ENCODE results near the gene DYNC1LI2.
A peak's percentile ranks its signal among the peaks of the same experiment; 100 is the strongest.

Gene DYNC1LI2

DNA sequence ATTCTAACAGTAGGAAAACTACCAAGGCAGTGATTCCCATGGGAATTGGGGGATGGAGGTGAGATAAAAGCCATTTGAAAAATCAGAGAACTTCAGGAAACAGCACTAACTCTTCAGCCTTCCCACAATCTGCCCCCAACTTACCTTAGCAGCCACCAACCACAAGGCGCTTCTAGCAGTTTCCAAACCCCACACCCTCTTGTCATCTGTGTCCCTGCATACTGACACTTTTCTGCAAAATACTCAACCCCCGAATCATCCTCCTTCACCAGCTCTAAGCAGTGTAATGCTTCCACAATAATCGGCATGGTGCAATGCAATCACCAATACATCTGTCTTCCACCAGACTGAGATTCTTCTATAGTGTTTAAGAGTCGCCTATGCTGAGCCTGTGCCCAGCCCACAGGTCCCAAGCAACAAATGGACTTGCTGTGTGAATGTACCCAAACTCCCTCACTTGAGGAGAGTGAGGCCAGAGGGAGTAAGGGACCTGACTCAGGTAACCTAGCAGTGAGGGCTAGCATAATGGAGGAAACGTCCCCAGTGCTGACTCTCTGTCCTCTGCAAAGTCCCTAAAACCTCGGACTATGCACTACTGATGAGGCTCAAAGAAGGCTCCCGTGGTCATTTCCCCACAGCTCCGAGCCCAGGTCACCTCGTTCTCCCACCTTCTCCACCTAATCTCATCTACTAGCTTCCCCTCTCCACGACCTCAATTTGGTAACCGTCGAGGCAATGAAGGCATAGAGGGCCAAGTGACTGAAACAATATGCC is 943 bp downstream of the DYNC1LI2 start:
- H3K4me3 Mint-ChIP-seq: peak overlapping the region; percentile 97
- H3K4me1 Mint-ChIP-seq: peaks cover 46% of the 10 kb centered on the region
- DNase-seq: no peak

DNA sequence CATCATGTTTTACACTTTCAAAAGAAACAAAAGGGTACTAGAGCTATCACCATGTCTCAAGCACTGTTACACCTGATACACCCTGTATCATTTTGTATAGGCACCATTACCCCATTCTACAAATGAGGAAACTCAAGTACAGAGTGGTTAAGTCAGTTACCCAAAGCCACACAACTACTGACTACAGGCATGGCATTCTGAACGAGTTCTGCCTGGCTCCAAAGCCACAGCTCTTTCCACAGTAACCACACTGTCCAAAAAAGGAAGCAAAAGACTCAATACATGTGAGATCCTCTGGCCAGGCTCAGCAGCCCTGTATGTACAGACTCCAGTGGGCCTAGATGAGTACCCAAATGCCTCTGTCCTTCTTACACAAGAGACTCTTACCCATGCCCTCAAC is 4.7 kb downstream of the DYNC1LI2 start:
- DNase-seq (peak; percentile 16), ATAC-seq (peak; percentile 74)
- peak overlapping the region; percentile 82 for H3K27ac Mint-ChIP-seq
- peaks cover 37% of the 10 kb centered on the region for H3K4me1 Mint-ChIP-seq
- H3K36me3 Mint-ChIP-seq (ENCODE audit: low read depth): peaks cover 35% of the 10 kb centered on the region
- no peaks in the 10 kb centered on the region for H3K9me3 Mint-ChIP-seq
- no peak overlapping the region for H3K4me3 Mint-ChIP-seq
- H3K27me3 Mint-ChIP-seq: no peaks in the 10 kb centered on the region

More for the DNA sequence above, 943 bp downstream of the DYNC1LI2 start:
- Mint-ChIP-seq H3K27me3 (peaks cover 7% of the 10 kb centered on the region), H3K9me3 (no peaks in the 10 kb centered on the region), H3K36me3 (ENCODE audit: low read depth) (peaks cover 23% of the 10 kb centered on the region), H3K27ac (peak overlapping the region; percentile 86)
- no peak for ATAC-seq

DNA sequence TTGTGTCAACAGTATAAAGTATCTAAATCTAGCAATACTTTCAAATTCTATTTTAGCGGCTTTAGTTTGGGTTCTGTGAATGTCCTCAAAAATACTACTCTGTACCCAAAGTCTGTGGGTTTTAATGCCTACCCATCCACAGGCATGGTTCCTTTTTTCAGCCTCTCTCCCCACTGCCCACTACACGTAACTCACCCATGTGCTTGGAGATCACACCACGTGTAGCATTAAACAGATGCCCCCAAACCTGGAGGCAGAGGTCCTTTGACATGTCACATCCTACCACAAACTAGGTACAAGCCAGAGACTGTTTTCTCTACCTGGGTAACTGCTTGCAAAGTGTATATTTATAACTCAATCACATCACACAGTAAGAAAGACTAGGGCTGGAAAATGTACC is 5.4 kb downstream of the DYNC1LI2 start:
- Mint-ChIP-seq H3K36me3 (ENCODE audit: low read depth) (peaks cover 38% of the 10 kb centered on the region), H3K27ac (peak overlapping the region; percentile 31), H3K4me1 (peaks cover 37% of the 10 kb centered on the region), H3K4me3 (no peak overlapping the region), H3K9me3 (no peaks in the 10 kb centered on the region), H3K27me3 (no peaks in the 10 kb centered on the region)
- ATAC-seq: no peak
- no peak for DNase-seq

DNA sequence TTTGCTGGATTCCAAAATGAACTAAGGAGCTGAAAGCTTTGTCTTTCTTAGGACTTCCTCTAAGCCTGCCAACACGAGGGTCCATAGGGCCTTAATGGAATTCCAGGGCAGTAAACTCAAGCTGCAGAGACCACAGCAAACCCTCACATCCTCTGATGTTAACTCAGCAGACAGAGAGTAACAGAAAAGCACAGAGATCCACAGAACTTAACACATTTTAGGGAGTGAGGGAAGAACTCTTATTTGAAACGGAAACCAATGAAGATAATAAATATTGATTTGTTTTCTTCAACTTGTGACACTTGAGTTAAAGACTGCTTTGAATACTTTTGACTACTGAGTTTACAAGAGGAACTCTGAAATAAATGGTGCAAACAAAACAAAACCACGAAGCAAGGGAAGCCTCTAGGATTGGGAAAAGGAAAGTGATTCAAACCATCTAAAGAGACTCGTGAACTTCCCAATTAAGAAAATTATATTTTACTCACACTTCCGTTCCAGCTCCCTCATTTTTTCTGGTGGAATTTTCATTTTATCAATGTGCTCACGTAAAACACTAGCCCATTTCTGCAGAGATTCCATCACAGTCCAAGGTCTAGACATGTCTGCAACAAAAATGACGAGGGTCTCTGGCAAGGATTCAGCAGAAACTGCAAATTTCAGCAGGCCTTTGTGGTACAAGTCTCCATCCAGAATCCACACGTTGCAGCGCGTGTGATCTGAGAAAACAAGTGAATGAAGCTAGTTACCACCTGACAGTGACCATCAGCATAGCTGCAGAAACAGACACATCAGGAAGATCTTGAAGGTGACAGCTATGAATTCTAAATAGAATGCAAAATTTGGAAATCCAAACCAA is 9.2 kb downstream of the DYNC1LI2 start:
- peaks cover 40% of the 10 kb centered on the region for H3K36me3 Mint-ChIP-seq (ENCODE audit: low read depth)
- no peak overlapping the region for H3K27ac Mint-ChIP-seq

DNA sequence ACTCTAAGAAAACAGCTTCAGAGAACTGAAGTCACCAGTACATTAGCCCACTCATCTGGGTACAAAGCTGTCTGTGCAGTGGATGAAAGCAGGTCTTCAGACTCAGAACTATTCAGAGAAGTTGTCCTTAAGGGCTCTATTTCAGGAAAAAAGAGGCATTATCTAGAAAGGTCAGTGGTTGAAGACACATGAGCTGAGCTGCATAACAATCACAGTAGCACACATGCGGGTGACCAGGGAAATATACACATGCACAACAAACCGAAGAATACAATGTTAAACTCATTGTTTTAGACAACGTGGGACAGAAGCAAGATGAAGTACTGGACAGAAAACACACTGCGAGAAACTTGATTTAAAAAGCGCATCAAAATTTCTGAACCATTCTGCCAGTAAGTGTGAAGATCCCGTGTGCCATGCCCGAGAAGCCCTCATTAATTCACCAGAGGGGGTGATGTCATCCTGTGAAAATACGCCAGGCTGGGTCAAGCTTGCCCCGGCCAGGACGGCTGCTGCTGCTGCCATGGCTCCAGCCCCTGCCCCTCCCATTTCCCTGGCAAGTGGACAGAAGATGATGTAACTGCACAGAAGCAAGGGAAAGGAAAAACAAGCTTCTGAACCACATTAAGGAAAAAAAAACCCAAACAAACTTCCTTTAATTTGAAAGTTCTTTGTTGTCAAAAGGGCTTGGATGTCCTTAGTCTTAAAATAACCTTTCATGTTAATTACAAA is 10.1 kb downstream of the DYNC1LI2 start:
- no peaks in the 10 kb centered on the region for H3K9me3 Mint-ChIP-seq
- peaks cover 36% of the 10 kb centered on the region for H3K36me3 Mint-ChIP-seq (ENCODE audit: low read depth)
- H3K4me1 Mint-ChIP-seq: peaks cover 11% of the 10 kb centered on the region
- no peak overlapping the region for H3K27ac Mint-ChIP-seq
- no peak for DNase-seq
- no peaks in the 10 kb centered on the region for H3K27me3 Mint-ChIP-seq
- ATAC-seq: no peak
- H3K4me3 Mint-ChIP-seq: no peak overlapping the region

More for the DNA sequence above, 9.2 kb downstream of the DYNC1LI2 start:
- no peak for DNase-seq
- no peaks in the 10 kb centered on the region for H3K9me3 Mint-ChIP-seq
- H3K27me3 Mint-ChIP-seq: no peaks in the 10 kb centered on the region
- no peak overlapping the region for H3K4me3 Mint-ChIP-seq
- peaks cover 19% of the 10 kb centered on the region for H3K4me1 Mint-ChIP-seq
- ATAC-seq: no peak

DNA sequence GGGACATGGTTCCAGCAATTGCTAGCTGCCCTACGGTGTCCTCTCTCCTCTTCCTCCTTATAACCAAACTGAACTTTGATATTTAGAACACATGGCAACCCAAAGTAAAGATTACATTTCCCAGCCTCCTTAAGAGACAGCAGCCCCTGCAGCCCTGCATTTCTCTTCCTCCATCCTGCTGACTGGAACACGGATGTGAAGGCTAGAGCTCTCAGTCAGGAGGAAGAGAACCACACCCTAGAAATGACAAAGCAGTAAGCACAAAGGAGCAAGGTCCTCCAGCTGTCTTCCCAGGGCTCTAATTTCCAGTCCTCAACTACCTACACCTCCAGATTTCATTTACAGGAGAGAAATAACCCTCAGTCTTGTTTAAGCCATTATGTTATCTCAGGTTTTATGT is 10.9 kb downstream of the DYNC1LI2 start:
- no peaks in the 10 kb centered on the region for H3K9me3 Mint-ChIP-seq
- H3K27ac Mint-ChIP-seq: no peak overlapping the region
- no peaks in the 10 kb centered on the region for H3K27me3 Mint-ChIP-seq
- no peak overlapping the region for H3K4me3 Mint-ChIP-seq
- peaks cover 38% of the 10 kb centered on the region for H3K36me3 Mint-ChIP-seq (ENCODE audit: low read depth)
- no peak for DNase-seq
- no peak for ATAC-seq
- peaks cover 11% of the 10 kb centered on the region for H3K4me1 Mint-ChIP-seq

DNA sequence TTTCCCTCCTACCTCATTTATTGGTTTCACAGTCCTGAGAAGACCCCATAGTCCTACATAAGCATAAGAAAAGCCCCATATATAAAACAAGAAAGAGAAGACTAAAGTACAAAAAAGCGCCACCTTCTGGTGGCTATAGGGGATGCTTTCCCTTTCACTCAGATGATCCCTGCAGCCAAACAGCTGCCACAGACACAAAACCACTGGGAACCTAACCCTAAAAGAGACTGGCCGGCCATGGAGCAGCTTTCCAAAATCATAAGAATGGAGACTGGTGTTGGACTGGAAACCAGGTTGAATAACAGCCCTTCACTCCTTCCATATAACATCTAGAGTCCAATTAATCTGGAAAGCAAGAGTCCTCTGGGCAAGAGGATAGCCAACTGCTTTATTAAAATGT is 11.4 kb downstream of the DYNC1LI2 start:
- Mint-ChIP-seq H3K4me3 (no peak overlapping the region), H3K27me3 (no peaks in the 10 kb centered on the region), H3K4me1 (peaks cover 11% of the 10 kb centered on the region), H3K9me3 (no peaks in the 10 kb centered on the region), H3K27ac (no peak overlapping the region), H3K36me3 (ENCODE audit: low read depth) (peaks cover 41% of the 10 kb centered on the region)
- ATAC-seq: no peak
- DNase-seq: peak; percentile 35

DNA sequence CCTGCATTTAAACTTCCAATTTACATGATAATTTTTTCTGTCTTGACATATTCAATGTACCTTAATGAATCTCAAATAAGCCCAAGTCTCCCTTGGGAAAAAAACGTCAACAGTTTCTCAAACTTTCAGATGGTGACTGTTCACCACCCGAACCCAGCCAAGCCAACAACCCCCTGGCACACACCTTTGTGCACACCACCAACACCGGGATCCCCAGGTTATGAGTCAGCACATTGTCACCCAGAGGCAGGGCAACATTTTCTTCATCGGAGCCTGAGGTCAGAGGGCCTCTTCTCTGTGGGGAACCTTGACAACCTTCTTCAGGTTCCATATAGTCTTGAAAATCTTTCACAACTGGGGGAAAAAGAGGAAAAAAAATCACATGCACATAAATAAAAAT is 15.5 kb downstream of the DYNC1LI2 start:
- peaks cover 11% of the 10 kb centered on the region for H3K4me1 Mint-ChIP-seq
- H3K27ac Mint-ChIP-seq: no peak overlapping the region
- no peak for ATAC-seq
- H3K4me3 Mint-ChIP-seq: no peak overlapping the region
- H3K36me3 Mint-ChIP-seq (ENCODE audit: low read depth): peaks cover 51% of the 10 kb centered on the region
- DNase-seq: no peak
- no peaks in the 10 kb centered on the region for H3K9me3 Mint-ChIP-seq
- H3K27me3 Mint-ChIP-seq: no peaks in the 10 kb centered on the region

DNA sequence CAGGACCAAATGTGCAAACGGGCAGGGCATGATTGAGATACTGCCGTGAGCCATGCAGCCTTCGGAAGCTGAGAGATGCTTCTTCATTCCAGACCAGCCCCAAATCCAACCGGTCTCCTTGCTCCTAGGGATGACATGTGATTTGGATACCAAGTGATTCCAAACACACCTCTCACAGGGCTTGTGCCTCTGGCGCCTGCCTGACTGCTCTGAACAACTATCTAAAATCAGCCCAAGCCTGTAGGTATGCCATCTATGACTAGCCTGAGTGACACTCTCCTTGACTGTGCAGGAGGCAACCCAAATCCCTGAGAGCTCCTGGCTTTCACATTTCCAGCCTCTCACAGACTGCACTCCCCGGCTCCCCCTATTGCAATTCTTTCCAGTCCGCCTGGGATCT is 20.3 kb downstream of the DYNC1LI2 start:
- Mint-ChIP-seq H3K4me3 (no peak overlapping the region), H3K9me3 (no peaks in the 10 kb centered on the region), H3K27ac (no peak overlapping the region), H3K4me1 (peaks cover 4% of the 10 kb centered on the region), H3K27me3 (no peaks in the 10 kb centered on the region), H3K36me3 (ENCODE audit: low read depth) (peaks cover 45% of the 10 kb centered on the region)
- DNase-seq: no peak
- no peak for ATAC-seq

DNA sequence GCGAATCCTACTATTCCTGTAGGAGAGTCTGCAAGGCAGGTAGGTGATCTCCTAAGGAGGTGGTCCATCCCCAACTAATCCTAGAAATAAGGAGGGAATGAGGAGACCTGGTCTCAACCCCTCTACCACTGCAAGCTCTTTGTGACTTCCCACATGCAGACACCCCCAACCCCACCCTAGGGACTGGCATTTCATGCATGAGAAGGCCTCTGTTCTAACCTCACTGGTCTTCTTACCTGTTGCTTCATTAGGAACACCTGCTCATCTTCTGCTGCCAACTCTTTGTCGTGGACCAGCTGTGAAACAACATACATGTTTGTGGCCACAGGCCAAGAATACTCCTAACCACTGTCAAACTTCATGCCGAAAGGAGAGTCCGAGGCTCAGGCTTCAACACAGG is 22.6 kb downstream of the DYNC1LI2 start:
- H3K36me3 Mint-ChIP-seq (ENCODE audit: low read depth): peaks cover 44% of the 10 kb centered on the region

DNA sequence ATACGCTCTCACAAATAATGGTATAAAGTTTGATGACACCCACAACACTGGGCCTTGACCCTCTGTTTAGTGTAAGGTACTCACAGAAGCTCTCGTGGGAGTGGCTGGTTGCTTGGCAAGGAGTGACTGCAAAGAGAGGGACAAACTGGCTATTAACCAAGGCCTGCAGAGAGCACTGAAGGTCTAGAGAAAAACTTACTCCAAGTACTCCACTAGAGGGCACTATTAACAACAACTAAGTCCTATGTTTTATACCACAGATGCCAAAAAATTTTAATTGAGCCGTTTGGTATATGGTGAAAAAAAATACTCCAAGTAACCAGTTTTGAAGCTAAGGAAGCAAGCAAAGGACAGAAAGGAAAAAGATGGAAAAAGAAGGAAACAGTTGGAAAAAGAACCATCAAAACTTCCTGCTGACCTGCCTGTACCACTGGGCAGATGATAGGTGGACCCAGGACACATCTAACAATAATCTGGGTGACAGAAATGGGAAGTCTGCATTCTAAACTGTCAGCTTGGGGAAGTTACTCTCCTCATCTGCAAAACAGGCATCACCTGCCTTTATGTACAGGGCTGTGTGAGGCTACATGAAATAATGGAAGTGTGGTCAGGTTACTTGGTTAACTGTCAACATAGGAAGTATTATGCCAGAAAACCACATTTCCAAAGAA is 23.2 kb downstream of the DYNC1LI2 start:
- Mint-ChIP-seq H3K27ac (peak overlapping the region; percentile 23), H3K9me3 (no peaks in the 10 kb centered on the region), H3K27me3 (no peaks in the 10 kb centered on the region), H3K36me3 (ENCODE audit: low read depth) (peaks cover 46% of the 10 kb centered on the region), H3K4me3 (no peak overlapping the region), H3K4me1 (no peaks in the 10 kb centered on the region)
- DNase-seq: no peak
- ATAC-seq: peak; percentile 76

More for the DNA sequence above, 22.6 kb downstream of the DYNC1LI2 start:
- Mint-ChIP-seq H3K4me3 (no peak overlapping the region), H3K27me3 (no peaks in the 10 kb centered on the region), H3K4me1 (no peaks in the 10 kb centered on the region), H3K9me3 (no peaks in the 10 kb centered on the region), H3K27ac (no peak overlapping the region)
- ATAC-seq (no peak), DNase-seq (no peak)

DNA sequence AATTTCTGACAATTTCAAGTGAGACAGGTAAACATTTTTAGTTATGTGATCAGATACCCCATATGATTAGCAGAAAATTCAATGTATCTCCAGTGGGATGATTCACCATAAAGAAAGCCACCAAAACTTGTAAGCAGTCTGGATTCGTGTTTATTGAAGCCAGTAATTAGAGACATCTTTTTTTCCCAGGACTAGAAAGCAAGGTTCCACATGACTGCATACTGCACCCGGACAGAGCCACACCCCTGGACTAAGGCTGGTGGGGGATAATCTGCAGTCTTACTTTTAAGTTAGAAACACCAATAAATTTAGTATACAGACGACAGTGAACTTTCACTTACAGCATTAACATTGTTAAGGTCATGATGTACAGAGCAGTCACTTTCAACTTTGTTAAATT is 30.6 kb downstream of the DYNC1LI2 start:
- peaks cover 30% of the 10 kb centered on the region for H3K36me3 Mint-ChIP-seq (ENCODE audit: low read depth)
- H3K4me3 Mint-ChIP-seq: no peak overlapping the region
- no peaks in the 10 kb centered on the region for H3K9me3 Mint-ChIP-seq
- ATAC-seq (no peak), DNase-seq (no peak)
- H3K4me1 Mint-ChIP-seq: no peaks in the 10 kb centered on the region
- H3K27ac Mint-ChIP-seq: no peak overlapping the region
- H3K27me3 Mint-ChIP-seq: no peaks in the 10 kb centered on the region

DNA sequence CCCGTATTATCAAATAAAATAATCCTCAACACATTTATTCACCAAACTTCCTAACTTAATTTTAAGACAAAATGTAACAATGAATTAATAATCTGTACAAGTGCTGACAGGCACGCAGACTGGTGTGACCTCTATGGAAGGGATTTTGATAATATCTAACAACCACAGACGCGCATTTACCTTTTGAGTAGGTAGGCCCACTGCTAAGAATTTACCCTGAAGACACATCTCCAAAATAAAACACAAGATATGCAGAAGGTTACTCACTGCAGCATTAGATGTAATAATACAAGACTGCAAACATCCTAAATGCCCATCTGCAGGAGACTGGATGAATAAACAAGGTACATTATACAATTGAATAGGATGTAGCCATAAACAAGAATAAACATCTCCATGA is 32.2 kb downstream of the DYNC1LI2 start:
- no peaks in the 10 kb centered on the region for H3K9me3 Mint-ChIP-seq
- H3K27ac Mint-ChIP-seq: no peak overlapping the region

DNA sequence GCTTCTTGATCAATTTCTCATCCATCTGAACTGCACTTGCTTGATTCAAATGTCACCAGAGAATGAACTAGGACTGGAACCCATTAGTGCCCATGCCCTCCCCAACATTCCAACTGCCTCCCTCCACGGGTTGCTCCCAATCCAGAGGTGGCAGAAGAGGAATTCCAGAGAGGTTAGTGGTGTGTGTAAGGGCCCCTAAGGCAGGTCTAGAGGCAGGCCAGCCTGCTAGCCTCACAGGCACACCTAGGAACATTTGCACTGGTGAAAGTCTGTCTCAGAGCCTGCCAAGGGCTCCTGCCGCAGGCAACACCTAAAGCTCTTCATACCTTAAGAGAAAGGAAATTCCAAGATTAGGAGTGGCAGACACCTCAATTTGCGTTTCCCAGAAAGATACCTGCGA is 33.6 kb downstream of the DYNC1LI2 start:
- Mint-ChIP-seq H3K4me3 (no peak overlapping the region), H3K4me1 (no peaks in the 10 kb centered on the region), H3K9me3 (no peaks in the 10 kb centered on the region), H3K36me3 (ENCODE audit: low read depth) (peaks cover 7% of the 10 kb centered on the region), H3K27me3 (no peaks in the 10 kb centered on the region), H3K27ac (no peak overlapping the region)
- ATAC-seq: no peak
- DNase-seq: no peak

More for the DNA sequence above, 32.2 kb downstream of the DYNC1LI2 start:
- H3K36me3 Mint-ChIP-seq (ENCODE audit: low read depth): peaks cover 19% of the 10 kb centered on the region
- H3K4me1 Mint-ChIP-seq: no peaks in the 10 kb centered on the region
- H3K27me3 Mint-ChIP-seq: no peaks in the 10 kb centered on the region
- DNase-seq (no peak), ATAC-seq (no peak)
- no peak overlapping the region for H3K4me3 Mint-ChIP-seq
